GM03348 (cell line): ENCODE results near the gene CLCNKB.
"Not testable (repeated sequence)": the region's sequence is repeated elsewhere in the genome, so short reads cannot be mapped to it uniquely, and the experiment has no call there.

Experiments
- DNase-seq: peaks from one replicate; pipeline ENCODE4 v3.0.0; 2012; ENCODE audit warnings: low spot score

Gene CLCNKB

DNA sequence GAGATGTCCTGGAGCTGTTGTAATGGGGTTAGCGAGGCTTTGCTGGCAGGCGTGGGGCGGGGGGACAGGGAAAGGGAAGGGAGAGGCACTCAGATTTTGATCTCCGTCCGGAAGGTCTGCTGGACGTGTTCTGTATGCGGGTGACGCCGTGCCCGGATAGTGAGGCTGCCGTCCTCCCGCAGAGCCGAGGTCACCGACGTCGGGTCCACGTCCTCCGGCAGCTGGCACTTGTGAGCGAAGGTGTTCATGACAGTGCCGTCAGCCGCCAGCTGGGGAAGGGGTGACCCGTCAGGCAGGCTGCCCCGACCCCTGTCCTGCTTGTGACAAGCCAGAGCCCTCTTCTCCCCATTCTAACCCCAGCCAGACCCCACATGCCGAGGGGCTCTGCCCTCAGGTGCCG, 28.1 kb upstream of the CLCNKB start:
- no peak for DNase-seq

DNA sequence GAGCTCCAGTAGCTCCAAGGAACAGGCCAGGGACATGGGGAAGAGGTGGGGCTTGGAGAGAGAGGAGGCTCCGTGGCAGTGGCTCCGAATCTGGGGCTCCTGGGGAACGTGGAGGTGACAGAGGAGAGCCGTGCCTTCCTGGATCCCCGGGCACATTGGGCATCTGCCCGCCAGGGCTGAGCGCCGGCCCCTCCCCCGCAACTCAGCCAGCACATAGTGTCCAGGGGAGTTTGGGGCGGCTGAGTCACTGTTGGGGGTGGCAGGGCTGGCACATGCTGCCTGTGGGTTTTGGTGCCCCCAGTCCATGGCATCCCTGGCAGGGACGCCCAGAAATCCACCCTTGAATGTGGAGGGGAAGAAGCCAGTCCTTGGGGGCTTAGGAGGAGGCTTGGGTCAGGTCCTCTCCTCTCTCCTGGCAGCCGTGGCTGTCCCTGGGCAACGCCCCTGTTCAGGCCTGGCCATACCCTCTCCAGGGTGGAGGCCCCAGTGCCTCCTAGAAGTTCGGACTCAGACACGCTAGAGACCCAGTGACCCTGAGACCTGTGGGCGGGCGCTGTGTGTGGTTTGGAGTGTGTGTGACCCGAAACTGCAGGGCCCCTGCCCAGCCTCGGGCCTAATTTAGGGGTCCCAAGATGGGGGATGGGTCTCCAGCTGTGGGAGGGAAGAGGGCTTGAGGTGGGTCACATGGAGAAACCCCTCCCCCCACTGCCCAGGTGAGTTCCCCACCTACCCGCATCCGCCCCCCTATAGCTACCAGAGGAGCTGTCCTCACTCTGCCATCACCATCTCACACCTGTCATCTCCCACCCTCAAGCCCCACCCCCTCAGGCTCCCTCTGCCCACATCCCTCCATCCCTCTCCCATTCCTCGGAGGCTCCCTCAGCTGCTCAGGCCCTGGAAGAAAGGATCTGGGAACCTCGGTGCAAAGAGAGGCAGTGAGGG, 27.4 kb upstream of the CLCNKB start:
- no peak for DNase-seq

DNA sequence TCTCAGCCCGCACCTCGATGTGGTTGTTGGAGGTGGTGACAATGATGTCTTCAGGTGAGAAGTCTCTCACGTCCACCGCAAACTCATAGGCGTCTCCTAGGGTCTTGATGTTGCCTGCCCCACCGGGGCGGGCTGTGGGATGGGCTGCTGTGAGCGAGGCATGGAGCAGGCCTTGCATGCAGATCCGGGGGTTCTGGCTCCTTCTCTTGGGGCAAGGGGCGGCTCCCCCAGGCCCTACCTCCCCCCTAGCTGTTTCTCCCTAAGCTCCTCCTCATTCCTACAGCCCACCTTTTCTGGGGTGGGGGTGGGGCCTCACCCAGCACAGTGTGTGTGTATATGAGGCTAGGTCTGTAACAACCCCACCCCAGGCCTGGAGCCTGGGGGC, 26.5 kb upstream of the CLCNKB start:
- no peak for DNase-seq

DNA sequence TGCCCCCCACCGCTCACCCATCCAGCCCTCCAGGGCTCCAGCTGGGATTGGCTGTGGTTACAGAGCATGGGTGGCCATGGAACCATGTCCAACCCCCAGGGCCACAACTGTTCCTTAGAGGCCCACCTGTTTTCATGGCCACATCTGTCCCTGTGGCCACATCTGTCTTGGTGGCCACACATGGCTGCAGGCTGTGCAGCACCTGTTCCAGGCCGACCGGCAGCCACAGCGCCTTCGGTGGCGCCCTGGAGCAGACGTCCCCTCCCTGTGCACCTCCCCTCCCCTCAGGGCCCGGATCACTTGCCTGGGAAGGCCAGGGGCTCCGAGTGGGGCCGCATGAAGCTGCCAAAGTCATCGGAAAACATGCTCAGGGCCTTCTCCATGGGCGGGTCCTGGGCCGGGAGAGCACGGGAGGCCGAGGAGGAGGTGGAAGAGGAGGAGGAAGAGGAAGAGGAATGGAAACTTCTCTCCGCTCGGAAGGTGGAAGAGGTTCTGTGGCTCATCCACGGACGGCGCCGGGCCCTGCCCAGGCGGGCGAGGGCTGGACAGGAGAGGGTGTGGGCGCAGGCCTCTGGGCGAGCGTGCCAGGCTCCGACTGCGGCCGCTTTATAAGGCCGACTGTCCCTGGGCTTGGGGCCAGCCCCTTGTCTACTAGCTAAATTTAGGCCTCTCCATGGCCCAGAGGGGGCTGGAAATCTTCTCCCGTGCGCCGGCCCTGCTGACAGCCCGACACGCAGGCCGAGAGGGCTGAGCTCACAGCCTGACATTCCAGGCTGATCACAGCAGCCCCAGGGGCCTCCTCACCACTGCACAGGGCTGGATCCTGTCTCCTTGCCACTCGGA, 25.9 kb upstream of the CLCNKB start, which contains the start of gene HSPB7:
Gene HSPB7 (minus strand): TSS at position 583 of the 843 bp plus-strand sequence. CDS start 80 bp downstream, at position 503.
- DNase-seq = peak; percentile 93

DNA sequence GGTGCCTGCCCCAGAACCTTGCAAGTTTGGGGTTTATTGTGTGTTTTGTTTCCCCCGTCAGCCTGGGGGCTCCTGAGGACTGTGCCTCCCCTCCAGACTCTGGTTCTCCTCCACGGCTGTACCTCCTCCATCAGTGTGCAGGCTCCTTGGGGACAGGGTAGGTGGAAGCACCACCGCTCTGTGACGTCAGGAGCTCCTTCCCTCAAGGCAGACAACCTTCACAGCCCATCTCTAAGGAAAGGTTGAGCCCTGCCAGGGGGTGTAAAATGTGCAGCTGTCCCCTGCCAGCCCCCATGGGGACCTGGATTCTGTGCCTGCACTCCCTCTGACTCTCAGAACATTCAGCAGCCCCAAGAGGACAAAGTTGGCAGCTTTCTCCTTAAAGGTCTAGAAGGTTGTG, 25.3 kb upstream of the CLCNKB start:
- peak; percentile 45 for DNase-seq

DNA sequence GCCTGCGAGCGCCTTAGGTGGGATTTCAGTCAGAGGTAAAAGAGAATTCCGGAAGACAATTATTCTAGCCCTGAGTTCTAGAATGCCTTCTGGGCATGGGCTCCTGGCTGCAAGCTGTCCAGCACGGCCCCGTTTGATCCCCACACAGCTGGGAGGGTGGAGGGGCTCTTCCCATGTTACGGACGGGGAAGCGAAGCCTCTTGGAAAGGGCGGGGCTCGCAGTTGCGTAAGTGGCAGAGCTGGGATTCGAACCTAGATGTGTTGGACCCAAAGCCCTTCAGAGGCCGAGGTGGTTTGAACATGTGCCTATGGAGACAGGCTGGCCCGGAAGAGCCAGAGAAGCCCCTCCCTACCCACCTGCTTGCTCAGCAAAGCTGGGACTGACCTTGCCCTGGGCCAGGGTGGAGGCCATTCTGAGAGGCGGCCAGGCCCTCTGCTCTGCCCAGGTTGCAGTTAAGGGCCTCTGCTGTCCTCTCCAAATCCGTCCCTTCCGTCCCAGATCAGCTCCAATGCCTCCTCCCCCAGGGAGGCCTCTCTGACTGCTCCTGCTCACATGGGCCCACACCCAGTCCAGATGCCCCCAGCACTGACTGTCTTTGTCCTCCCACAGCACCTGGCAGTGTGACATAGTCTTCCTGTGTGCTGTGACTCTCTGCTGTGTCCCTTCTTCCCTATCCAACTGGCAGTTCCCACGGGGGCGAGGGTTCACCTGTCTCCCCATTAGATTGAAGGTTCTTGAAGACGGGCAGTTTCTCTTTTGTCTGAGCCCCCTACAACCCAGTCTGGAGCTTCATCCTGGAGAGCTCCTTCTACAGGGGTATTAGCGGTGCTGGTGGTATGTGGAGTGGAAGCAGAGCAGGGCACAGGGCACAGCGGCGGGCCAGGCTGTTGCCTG, 24.6 kb upstream of the CLCNKB start:
- DNase-seq = no peak

DNA sequence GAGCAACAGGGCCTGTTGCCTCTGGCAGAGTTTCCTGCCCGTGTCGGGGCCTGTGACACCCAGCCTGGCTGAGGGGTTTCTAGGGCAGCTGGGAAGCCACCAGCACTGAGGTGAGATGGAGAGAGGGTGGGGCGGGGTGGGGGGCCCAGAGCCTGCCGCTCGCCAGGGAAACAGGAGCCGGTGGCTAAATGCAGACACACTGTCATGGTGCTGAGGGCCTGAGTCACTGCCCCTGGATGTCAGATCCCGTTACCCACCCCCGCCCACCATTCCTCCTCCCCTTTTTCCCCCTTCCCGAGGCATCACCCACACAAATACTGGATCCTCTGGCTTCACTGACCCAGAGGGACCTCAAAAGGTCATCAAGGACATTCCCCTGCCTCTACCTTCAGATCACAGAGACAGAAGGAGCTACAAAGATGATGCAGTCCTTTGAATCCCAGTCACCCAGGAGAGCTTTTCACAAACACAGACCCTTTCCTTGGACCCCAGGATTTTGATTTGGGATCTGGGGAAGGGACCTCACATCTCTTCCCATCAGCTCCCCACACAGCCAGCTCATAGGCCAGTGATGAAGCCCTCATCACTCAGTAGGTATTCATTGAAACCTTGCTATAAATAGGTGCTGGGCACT, 23.8 kb upstream of the CLCNKB start:
- DNase-seq = peak; percentile 59

DNA sequence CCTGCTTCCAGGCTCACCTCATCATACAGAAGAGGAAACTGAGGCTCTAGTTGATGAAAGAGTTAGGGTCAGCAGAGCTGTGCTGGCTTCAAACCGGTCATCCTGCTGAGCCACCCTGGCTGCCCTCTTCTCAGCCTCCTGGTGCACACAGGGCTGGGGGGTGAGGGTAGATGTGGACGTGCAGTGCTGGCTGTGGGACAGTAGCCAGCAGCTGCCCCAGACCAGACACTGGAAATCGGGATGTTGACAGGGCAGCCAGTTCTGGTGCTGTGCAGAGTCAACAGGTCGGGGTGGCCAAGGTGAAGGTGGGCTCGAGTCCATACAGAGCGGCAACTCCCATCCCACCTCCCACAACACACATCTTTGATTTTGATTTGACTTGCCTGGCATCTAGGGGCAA, 23.3 kb upstream of the CLCNKB start:
- DNase-seq = no peak

DNA sequence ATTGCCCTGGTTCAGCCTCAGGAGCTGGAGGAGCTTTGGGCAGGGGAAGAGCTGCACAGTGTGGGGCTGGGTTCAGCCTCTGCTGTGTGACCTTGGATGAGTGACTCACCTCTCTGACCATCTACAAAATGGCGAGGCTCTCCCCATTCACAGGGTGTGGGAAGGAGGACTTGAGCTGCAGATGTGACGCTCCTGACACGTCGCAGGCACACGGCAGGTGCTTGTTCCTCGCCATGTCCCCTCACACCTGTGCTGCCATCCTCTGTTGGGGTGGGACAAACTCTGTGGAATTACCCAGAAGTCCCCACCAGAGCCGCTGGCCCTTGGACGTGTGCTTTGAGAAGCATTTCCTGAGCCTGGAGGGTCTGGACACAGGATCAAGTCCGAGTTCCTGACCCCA, 22.7 kb upstream of the CLCNKB start:
- not testable (repeated sequence) for DNase-seq

DNA sequence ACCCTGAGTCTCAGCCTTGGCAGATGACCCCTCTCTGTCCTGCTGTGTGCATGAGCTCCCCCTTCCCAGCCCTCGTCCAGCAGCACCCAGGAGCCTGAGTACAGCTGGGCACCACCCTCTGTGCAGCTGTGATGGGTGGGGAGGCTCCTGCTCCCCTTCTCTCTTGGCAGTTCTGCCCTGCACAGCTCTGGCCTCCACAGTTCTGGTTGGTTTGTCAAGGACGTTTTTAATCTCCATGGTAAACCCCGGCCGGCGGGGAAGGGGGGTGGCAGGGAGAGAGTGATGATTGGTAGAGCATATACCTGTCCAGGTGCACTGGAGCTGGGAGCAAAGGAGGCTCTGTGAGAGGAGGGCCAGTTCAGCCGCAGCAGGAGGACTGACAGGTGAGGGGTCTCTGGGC, 21.9 kb upstream of the CLCNKB start, which contains the start of gene CLCNKA:
Gene CLCNKA (plus strand): TSS at position 356 of the 400 bp plus-strand sequence. CDS start 584 bp downstream, outside the sequence.
- no peak for DNase-seq

DNA sequence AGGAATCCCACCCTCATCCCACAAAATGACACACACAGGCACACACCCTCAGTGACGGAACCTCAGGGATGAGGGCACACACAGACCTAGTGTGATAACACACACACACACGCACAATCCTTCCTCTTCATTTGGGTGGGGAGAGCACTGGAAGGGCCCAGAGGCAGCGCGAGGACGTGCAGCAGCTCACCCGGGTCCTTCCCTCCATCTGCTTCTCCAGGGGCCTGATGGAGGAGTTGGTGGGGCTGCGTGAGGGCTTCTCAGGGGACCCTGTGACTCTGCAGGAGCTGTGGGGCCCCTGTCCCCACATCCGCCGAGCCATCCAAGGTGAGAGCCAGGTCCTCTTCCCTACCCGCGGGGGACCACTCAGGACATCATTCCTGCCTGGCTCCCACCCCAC, 21.2 kb upstream of the CLCNKB start:
- DNase-seq = no peak

DNA sequence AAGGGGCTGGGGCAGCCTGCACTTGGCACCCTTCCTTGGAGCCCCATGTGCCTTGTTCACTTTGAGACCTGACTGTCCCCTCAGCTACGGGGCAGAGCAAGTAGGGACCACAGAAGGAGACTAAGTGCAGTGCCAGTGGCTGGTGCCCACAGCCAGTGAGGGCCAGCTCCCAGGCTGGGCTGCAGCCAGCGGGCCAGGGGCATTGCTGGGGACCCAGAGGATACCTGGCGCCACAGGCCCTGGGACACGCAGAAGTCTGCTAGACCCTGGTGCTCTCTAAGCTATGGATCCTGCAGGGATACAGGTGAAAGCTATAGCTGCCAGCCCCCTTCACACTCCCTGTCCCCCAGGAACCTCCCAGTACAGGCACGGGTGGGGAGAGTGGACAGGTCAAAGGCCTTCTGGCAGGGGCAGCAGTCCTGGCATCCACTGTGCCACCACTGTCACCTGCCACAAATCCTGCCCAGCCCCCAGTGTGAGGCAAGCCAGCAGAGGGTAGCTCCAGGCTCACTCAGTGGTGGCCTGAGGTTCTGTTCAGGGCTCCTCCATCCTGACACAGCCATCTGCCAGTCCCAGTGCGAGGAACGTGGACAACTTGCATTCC, 20.4 kb upstream of the CLCNKB start:
- no peak for DNase-seq

DNA sequence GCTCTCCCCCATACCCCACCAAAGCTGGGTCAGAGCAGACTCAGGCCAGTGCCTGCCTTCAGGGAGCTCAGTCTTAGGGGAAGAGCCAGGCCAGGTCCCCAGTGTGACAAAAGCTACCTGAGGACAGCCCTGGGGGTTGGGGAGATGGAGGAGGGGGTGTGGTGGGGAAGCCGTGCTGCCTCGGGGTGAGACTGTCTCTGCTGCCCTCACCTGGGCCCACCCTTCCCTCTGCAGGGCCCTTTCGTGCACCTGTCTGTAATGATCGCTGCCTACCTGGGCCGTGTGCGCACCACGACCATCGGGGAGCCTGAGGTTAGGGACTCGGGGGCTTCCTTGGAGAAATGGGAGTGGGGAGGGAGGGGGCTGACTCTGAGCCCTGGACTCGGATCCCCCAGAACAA, 17.3 kb upstream of the CLCNKB start:
- DNase-seq = not testable (repeated sequence)

DNA sequence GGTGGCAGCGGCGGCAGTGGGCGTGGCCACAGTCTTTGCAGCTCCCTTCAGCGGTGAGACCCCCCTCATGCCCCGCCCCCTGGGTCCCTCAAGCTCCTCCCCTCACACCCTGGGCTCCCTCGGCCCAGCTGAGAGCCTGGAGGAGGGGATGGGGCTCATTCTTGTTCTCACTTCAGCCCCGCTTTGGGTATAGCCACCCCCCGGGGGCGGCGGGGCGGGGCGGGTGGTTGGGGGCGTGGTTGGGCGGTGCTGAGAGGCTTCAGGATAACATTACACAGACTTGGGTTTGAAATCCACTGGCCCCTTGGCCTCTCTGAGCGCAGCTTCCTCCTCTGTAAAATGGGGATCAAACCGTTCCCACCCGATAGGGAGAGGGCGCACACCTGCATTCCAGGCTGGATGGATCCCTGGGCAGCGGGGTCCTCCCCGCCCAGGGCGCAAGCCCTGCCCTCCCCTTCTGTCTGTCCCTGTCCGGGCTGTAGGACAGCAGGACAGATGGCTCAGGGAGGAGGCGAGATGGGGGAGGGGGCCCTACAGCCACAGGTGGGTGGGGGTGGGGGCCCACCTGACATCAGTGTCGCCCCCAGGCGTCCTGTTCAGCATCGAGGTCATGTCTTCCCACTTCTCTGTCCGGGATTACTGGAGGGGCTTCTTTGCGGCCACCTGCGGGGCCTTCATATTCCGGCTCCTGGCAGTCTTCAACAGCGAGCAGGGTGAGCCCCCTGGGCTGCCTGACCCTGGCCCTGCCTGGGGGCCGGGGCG, 16.7 kb upstream of the CLCNKB start:
- DNase-seq = peak; percentile 70

DNA sequence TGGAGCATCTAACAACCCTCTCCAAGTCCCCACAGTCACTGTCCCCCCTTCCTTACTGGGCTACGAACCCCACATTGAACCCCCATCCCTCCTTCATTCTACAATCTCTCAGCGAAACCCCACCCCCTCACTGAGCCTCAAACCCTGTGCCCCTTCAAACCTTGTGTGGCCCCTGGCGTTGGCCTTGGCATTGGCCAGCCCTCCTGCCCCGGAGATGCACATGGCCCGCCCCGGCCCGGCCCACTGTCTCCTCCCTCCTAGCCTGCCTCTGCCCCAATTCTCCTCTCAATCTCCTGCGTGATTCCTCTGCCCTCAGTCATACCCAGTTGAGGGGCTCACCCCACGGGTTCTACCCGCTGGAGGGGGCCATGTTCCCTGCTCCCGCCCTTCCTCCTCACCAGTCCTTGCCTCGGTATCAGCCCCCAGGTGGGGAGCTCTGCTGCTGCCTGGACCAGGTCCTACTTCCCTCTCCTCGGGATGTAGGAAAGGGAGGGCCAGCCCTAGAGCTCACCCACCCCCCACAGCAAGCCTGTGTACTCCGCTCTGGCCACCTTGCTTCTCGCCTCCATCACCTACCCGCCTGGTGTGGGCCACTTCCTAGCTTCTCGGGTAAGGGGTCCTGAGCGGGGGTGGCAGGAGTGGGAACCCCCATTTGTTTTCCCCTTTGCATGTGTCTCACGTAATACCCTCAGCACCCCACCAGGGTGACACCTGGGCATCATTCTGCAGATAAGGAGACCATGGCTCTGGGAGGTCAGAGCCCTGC, 15.2 kb upstream of the CLCNKB start:
- DNase-seq = no peak

DNA sequence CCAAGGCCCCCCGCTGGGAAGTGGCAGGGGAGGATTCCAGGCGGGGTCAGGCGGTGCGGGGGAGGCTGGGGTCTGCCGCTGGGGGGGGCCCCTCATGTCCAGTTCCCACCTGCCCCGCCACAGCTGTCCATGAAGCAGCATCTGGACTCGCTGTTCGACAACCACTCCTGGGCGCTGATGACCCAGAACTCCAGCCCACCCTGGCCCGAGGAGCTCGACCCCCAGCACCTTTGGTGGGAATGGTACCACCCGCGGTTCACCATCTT, 14.6 kb upstream of the CLCNKB start:
- DNase-seq = not testable (repeated sequence)

DNA sequence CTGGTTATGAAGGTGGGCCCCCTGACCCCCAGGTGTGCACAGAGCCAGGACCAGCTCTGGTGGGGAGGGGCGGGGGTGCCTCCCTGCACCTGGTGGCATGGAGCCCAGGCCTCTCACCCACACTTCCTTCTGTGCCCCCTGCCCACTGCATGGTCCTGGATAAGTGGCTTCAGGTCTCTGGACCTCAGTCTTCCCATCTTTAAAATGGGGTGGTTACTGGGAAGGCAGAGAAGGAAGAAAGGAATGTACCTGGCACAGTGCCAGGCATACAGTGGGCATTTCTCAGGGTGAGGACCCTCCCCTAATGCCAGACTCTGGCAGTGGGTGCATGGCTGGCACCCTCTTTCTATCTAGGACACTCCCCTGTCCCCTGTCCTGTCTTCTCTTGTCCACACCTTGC, 14.3 kb upstream of the CLCNKB start:
- no peak for DNase-seq

DNA sequence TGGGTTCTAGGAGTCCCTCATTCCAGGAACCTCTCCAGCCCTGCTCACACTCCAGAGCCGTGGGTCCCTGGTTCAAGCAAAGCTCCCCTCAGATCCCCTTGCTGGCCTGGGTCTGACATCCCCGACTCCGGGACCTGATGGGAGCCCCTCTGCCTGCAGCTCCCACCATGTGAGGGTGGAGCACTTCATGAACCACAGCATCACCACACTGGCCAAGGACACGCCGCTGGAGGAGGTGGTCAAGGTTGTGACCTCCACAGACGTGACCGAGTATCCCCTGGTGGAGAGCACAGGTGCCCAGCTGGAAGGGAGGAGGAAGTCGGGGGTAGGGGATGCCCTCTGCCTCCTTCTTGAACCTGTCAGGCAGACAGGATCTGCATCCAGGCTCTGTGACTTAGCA, 12.0 kb upstream of the CLCNKB start:
- DNase-seq = no peak

DNA sequence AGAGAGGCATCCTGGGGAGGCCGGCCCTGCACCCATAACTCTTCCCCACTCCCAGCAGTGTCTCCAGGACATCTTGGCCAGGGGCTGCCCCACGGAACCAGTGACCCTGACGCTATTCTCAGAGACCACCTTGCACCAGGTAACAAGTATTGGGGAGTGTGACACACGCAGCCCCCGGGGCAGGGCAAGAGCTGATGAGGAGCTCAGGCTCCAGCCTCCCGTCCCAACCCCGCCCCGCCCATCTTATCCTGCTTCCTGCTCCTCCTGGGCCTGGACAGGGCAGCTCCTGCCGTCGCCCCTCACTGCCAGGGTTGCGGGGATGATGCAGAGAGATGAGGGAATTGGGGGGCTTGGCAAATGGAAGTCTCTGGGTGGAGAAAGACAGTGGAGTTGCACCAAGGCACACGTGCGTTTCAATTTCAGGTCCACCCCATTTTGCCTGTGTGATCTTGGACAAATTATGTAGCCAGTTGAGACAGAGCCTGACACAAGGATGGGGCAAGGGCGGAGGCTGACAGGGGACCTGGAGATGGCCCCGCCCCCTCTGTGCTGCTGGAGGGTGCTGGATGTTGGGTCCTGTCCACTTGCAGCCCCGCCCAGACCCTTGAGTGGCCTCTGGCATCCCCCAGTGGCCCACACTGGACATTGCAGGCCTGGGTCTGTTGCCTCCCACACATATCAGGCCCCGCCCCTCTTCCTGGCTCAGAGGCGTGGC, 11.0 kb upstream of the CLCNKB start:
- DNase-seq = peak; percentile 96
